Ascending aorta (tissue), 2 donors: ENCODE results near the gene IGSF1. TPM values are rescaled to one million over a fixed set of nuclear protein-coding genes. Genes with fewer than 3 reads are reported as not detected.
"Not testable (repeated sequence)": the region's sequence is repeated elsewhere in the genome, so short reads cannot be mapped to it uniquely, and the experiment has no call there.

Experiments used
- DNase-seq, 2 donors: peaks; one replicate each; pipeline ENCODE4 v3.0.0-alpha.2; 2019; ENCODE audit warnings: low spot score in 2 of 2
- H3K27ac ChIP-seq, 2 donors: fragments of 200-600 bp; sonication (generic); one replicate each; pipeline ENCODE4 v1.5.1; 2016 to 2017; ENCODE audit warnings: mild to moderate bottlenecking in 1 of 2
- H3K27me3 ChIP-seq: fragments of 200-600 bp; sonication (generic); one replicate; pipeline ENCODE4 v1.5.1; 2017
- H3K36me3 ChIP-seq, 2 donors: fragments of 200-600 bp; sonication (generic); one replicate each; pipeline ENCODE4 v1.5.1; 2016
- H3K4me1 ChIP-seq, 2 donors: fragments of 200-600 bp; sonication (generic); one replicate each; pipeline ENCODE4 v1.5.1; 2016 to 2017; ENCODE audit warnings: mild to moderate bottlenecking in 1 of 2
- H3K4me3 ChIP-seq, 2 donors: fragments of 200-600 bp; sonication (generic); one replicate each; pipeline ENCODE4 v1.5.1; 2016 to 2017; ENCODE audit warnings: mild to moderate bottlenecking in 1 of 2
- H3K9me3 ChIP-seq, 2 donors: fragments of 200-600 bp; sonication (generic); one replicate each; pipeline ENCODE4 v1.5.1; 2016
- CTCF ChIP-seq, 3 experiments: fragments of 200-600 bp in 2 of 3; fragments of 450-650 bp in 1 of 3; sonication (generic) in 2 of 3; IDR thresholded peaks; one replicate each; pipeline ENCODE4 v1.5.1; 2016 to 2019; ENCODE audit warnings: antibody characterized with exemption in 3 of 3, mild to moderate bottlenecking in 1 of 3, moderate library complexity in 1 of 3
- intact Hi-C: fragments of 100-400 bp; cut with DNase I; formaldehyde crosslinking; loops from one replicate; pipeline ENCODE4 v1.15.1; 2023
- total RNA-seq: library from RNA; depleted of rRNA; stranded (reverse); fragments of >200 nt; gene quantifications from one replicate; pipeline ENCODE4 v1.1.0, GENCODE V29; 2016

The IGSF1 gene
- total RNA-seq, 1 donor from 2014 or later: 1.5 TPM

GRCh38 chrX:131257367-131257766 lies 31.7 kb downstream of the IGSF1 start:
- Histone ChIP-seq H3K27ac (no peak overlapping the region), H3K27me3 (no peaks in the 10 kb centered on the region), H3K36me3 (no peaks in the 10 kb centered on the region), H3K4me3 (no peak overlapping the region), H3K4me1 (no peaks in the 10 kb centered on the region), H3K9me3 (no peaks in the 10 kb centered on the region)
- no peak for DNase-seq
- intact Hi-C loops: no loop called here
- TF ChIP-seq CTCF (IDR thresholded peaks at IDR 0.05): no peak

- H3K36me3 ChIP-seq, H3K9me3 ChIP-seq, H3K4me1 ChIP-seq, H3K4me3 ChIP-seq, DNase-seq, H3K27me3 ChIP-seq, intact Hi-C loops, H3K27ac ChIP-seq: not testable (repeated sequence)
These were observed 37.9 kb downstream of the IGSF1 start for GRCh38 chrX:131250984-131251738.

- H3K4me1 ChIP-seq: no peaks in the 10 kb centered on the region
- no peak for TF ChIP-seq CTCF (IDR thresholded peaks at IDR 0.05)
- DNase-seq: no peak
- no peaks in the 10 kb centered on the region for H3K9me3 ChIP-seq
- no peak overlapping the region for H3K27ac ChIP-seq
- no peaks in the 10 kb centered on the region for H3K27me3 ChIP-seq
- intact Hi-C loops: no loop called here
- H3K4me3 ChIP-seq: no peak overlapping the region
- H3K36me3 ChIP-seq: no peaks in the 10 kb centered on the region
These were observed 50.0 kb downstream of the IGSF1 start for GRCh38 chrX:131239057-131239456.

GRCh38 chrX:131237363-131237762 lies 51.7 kb downstream of the IGSF1 start:
- Histone ChIP-seq H3K27ac (no peak overlapping the region), H3K27me3 (no peaks in the 10 kb centered on the region), H3K4me3 (no peak overlapping the region), H3K36me3 (no peaks in the 10 kb centered on the region), H3K9me3 (no peaks in the 10 kb centered on the region), H3K4me1 (no peaks in the 10 kb centered on the region)
- no peak for DNase-seq
- TF ChIP-seq CTCF (IDR thresholded peaks at IDR 0.05): no peak
- intact Hi-C loops: no loop called here

- H3K4me3 ChIP-seq: no peak overlapping the region
- H3K9me3 ChIP-seq: no peaks in the 10 kb centered on the region
- H3K4me1 ChIP-seq: no peaks in the 10 kb centered on the region
- intact Hi-C loops: no loop called here
- no peak overlapping the region for H3K27ac ChIP-seq
- no peaks in the 10 kb centered on the region for H3K36me3 ChIP-seq
- DNase-seq: no peak
- no peak for TF ChIP-seq CTCF (IDR thresholded peaks at IDR 0.05)
- H3K27me3 ChIP-seq: no peaks in the 10 kb centered on the region
These were observed 53.1 kb downstream of the IGSF1 start for GRCh38 chrX:131235768-131236545.

- Histone ChIP-seq H3K27me3 (no peaks in the 10 kb centered on the region), H3K27ac (no peak overlapping the region), H3K4me1 (no peaks in the 10 kb centered on the region), H3K4me3 (no peak overlapping the region), H3K9me3 (no peaks in the 10 kb centered on the region), H3K36me3 (no peaks in the 10 kb centered on the region)
- no peak for TF ChIP-seq CTCF (IDR thresholded peaks at IDR 0.05)
- intact Hi-C loops: no loop called here
- no peak for DNase-seq
These were observed 61.5 kb downstream of the IGSF1 start for GRCh38 chrX:131227608-131228007.
